ENCODE results near the gene TESPA1.

TESPA1 gene

GRCh38 chr12:54983536-54984101 lies 943 bp downstream of the TESPA1 start:
- DNase-seq (ENCODE audit: low spot score) = no peak

DNA sequence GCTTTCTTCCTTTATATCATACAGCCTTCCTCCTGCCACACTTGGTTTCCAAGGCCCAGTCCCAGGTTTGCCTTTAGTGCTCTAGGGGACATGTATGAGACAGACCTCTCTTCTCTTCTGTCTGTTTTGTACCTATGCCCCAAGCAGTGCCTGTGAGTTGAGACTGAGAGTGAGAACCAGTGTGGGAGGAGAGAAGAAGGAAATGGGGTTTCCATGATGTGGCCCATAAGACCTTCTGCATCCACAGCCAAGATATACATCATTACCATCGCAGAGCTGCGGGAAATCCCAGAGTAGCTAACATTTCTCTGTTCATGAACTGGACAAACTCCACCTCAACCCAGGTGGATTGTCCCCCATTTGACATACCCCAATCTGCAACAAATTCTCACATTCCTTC lies 2.8 kb downstream of the TESPA1 start:
- no peak for DNase-seq (ENCODE audit: low spot score)

DNA sequence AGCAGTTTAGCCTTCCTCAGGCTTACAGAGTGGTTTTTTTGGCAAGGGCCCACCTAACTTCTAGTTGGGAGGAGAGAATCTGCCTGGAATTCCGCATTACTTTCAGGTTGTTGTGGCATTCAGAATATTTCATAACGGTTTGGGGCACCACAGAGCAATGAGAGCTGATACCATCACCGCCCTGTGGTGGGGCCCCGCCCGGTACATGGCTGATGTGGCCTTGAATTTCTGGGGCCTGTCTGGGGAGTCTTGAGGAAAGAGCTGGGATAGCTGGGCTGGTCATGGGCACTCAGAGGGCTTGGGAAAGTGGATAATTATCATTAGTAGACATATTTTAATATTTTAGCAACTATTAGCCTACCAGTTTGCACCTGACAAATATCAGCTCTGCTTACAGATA lies 4.2 kb downstream of the TESPA1 start:
- DNase-seq (ENCODE audit: low spot score) = no peak

DNA sequence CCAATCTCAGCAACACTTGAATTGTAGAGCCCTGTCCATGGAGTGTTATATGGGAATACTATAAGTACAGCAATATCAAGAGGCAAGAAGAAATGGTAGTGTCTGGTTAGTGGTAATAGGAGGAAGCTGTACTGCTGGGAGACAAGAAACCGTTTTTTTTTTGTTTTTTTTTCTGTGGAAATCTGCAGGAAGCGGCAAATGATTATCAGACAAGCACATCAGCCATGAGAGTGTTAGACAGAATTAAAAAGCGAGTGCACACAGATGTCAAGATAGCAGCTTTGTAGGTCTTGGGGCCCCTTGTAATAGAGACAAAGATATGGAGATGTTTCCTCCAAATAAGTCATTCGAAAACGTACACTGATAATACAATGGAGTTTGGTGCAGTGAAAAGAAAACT lies 6.7 kb downstream of the TESPA1 start:
- DNase-seq (ENCODE audit: low spot score) = no peak

- DNase-seq (ENCODE audit: low spot score) = no peak
These were observed 7.4 kb downstream of the TESPA1 start for GRCh38 chr12:54977155-54977554.

GRCh38 chr12:54975875-54976274 lies 8.7 kb downstream of the TESPA1 start:
- DNase-seq (ENCODE audit: low spot score) = no peak

- no peak for DNase-seq (ENCODE audit: low spot score)
These were observed 9.3 kb downstream of the TESPA1 start for GRCh38 chr12:54975272-54975671.

DNA sequence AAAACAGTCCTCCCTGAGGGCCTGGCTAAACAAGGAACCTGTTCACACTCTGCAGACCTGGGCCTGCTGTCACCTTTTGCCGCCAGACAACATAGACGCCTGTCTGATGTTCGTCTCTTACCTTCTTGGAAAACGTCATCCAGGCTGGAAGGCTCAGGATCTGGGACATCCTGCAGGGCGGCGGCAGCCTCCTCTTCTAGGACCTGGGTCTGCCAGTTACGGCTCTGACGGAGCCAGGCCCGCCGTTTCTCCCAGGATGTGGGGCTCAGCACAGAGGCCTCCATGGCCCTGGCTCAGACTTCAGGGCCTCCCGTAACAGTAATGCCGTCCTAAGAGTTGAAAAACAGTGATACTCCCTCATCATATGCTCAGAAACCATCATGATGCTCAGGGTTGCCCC lies 10.3 kb downstream of the TESPA1 start:
- no peak for DNase-seq (ENCODE audit: low spot score)

DNA sequence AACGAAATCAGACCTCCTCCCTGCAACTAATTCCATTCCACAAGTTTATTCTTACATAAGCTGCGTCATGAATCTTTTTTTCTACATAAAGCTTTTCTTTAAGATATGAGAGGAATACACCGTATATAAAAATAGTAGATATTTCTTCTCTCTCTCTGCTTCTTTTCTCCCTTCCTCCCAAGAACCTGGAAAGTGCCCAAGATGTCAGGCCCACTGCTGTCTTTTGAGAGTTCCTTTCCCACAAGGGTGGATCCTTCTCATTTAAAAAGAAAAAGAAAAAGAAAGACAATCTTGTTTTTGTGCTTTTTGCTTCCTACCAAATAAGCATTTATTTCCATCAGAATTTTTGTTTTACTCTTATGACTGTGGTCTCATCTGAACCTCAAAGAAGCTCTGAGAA lies 11.0 kb downstream of the TESPA1 start:
- DNase-seq (ENCODE audit: low spot score) = no peak

GRCh38 chr12:54970741-54971140 lies 13.8 kb downstream of the TESPA1 start:
- no peak for DNase-seq (ENCODE audit: low spot score)

DNA sequence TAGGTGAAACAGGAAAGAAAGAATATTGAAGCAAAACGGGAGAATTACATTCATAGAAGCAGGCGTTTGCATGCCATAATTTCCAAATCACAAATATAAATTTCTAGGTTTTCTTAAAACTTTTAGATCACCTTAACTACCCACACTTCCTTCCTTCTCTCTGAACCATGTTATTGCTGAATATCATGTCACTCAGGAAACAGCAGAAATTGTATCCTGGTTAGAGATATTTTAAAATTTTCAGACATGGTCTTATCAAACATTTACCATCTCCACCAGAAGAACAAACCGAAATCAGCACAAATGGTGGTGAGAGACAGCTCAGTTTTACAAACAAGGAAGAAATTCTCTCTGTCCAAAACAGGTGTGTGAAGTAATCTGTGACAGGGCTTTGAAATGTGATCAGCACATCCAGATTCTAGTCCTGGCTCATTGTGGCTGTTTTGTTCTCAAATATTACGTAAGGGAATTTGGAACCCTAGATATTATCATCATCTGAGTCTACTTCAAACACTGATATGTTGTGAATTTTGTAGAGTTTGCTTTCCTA lies 16.3 kb downstream of the TESPA1 start:
- DNase-seq (ENCODE audit: low spot score) = no peak

DNA sequence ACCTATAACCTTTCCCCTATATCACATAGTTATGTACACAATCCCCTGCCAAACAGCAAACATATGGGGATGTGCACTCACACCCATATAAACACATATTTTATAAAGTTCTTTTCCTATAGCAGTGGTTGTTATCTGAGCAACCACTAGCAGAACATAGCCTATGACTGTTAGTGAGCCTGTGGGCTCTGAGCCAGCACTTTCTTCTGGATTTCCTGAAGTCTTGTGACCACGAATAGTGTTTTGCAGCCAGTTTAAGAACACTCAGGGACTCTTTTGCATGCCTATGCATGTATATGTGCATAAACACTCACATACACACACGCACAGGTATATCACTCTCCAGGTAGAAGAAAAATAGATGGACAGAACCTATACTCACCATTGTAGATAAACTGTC lies 17.1 kb downstream of the TESPA1 start:
- no peak for DNase-seq (ENCODE audit: low spot score)

- DNase-seq (ENCODE audit: low spot score) = no peak
These were observed 23.4 kb downstream of the TESPA1 start for GRCh38 chr12:54961190-54961589.

DNA sequence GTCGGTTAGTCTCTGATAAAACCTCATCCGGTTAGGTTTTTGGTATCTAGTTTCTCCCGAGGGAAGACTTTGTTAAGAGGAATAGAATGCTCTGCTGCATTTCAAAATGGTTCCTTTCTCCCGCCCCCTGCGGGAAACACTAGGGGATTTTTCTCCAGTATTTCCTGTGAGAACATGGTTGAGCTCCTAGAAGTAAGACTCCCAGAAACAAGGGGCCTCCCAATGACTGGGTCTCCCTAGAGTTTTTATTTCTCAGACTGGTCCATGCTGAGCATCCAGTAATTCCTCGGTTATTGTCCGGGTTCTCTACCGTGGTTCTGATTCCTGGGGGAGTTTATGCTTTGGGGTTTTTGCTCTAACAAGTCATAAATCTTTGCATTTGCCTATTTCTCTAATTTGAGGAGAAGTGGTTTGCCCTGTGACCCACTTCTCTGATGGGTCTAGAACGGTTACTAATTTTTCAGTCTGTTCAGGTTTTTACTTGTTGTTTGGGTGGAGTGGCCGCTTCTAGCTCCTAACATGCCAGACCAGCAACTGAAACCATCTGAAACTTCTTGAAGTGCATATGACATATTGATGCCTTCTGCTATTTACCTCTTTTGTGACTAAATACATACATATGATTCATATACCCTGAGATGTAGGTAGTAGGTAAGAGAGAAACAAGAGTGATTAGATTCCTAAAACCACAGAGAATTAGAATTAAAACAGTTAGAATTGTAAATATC lies 25.1 kb downstream of the TESPA1 start:
- DNase-seq (ENCODE audit: low spot score) = no peak

DNA sequence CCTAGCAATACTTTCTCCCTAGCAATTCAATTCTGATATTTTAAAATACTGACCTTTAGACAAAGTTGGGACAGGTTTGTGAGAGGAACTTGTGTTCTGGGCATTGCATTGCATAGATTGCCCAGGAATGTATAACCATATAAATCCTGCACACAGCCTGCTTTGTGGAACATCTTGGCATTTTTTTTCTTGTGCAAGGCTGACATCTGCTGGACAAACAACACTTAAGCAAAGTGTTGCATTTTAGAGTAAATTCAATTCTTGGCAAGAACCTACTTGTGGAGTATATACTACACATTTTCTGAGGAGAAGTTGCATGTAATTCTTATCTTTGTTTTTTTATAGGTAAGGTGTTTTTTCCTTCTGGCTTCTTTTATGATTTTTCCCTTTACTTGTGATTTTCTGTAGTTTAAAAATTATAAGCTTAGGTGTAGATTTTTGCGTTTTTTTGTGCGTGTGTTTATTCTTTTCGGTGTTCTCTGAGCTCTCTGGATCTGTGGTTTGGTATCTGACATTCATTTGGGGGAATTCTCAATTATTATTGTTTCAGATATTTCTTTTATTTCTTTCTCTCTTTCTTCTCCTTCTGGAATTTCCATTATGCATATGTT lies 26.4 kb downstream of the TESPA1 start:
- DNase-seq (ENCODE audit: low spot score) = peak; percentile 74

DNA sequence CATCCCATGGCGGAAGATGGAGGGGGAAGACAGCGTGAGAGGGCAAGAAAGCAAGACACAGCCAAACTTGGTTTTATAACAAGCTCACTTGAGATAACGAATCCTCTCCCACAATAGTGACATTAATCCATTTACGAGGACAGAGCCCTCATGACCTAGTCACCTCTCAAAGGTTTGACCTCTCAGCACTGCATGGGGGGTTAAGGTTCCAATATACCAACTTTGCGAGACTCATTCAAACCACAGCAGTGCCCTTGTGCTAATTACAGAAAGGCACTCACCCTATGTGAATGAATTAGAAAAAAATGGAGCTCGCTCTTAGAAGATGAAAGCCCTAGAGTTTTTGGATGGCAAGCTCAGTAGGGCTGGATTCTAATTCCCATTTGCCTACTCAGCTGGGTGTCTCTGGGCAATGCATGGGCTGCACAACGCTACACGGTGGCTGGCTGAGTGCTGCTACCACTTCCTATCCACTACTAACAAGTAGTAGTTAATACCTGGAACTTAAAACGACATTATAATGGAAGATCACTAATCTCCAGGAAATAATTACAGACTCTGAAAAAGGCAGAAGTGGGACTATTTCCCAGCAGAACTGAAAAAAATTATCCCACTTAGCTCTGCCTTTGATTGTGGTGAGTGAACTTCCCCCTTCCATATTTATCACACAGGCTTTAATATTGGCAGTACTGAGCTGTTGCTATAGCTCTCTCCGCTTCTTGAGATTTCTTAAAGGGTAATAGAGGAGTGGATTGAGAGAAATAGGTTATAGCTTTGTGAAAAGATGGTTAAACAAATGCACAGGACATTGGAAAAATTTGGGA lies 27.5 kb downstream of the TESPA1 start:
- no peak for DNase-seq (ENCODE audit: low spot score)

DNA sequence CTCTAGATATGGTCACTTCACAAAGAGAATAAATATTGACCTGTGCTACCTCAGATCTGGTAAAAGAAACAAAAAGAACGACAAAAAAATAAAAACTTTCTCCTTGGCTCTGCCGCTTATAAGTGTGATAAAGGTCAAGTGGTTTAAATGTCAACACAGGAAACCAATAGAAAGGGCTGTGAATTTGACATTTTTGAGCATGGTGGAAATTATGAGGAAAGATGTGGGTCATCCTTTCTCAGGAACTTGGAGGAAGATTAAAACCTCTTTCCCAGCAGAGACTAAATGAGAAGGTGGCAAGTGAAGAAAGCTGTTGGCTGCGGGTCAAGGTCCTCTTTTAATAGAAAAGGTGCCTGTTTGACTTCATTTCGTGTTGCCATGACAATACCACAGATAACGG lies 28.2 kb downstream of the TESPA1 start:
- DNase-seq (ENCODE audit: low spot score) = no peak

DNA sequence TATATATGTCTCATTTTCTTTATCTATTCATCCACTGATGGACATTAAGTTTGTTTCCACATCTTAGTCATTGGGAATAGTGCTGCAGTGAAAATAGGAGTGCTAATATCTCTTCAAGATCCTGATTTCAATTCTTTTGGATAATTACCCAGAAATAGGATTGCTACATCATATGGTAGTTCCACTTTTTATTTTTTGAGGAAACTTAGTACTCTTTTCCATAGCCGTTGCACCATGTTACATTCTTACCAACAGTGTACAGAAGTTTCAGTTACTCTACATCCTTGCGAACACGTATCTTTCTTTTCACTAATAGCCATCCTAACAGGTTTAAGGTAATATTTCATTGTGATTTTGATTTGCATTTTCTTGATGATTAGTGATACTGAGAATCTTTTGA lies 29.8 kb downstream of the TESPA1 start:
- no peak for DNase-seq (ENCODE audit: low spot score)

DNA sequence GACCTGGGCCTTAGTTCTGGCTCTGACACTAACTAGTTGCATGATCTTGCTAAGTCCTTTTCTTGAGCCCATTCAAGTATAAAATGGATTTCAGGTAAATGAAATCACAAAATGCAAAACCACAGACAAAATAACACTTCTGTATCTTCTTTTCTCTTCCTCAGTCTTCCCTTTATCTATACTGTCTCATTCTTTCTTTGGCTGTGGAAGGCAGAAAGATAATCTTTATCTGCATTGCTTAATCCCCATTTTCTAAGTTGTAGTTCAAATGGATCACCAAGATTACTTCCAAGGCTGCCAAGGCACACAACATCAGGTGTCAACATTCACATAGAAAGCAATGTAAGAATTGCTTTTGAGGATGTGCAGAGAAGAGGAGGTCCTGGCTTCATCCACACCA lies 30.3 kb downstream of the TESPA1 start:
- no peak for DNase-seq (ENCODE audit: low spot score)

DNA sequence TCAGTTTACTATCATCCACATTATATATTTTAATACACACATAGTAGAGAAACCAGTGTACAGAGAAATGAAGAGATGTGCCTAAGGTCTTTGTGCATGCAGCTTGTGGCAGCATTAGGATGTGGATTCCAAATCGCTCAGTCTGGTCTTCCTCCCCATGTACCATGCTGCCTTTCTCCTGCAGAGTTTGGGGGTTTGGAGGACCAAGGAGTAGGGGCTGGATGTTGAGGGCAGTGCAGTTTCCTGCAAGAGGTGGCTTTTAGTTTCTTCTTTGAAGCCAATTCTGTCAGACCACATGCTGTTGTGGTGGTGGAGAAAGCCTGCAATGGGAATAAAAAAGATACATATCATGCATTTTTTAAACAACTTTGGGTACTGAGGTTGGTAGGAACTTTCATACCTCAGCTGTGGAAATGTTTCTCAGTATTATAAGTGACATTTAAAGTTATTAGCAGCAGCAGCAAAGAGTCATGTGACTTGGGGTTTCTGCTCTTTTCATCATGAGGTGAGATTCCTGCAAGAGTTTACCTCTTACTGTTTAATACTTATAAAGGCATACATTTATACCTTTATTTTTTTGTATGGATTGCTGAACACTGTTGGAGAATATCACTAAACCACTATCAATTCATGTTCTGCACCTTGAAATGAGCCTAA lies 34.4 kb downstream of the TESPA1 start:
- DNase-seq (ENCODE audit: low spot score) = no peak

DNA sequence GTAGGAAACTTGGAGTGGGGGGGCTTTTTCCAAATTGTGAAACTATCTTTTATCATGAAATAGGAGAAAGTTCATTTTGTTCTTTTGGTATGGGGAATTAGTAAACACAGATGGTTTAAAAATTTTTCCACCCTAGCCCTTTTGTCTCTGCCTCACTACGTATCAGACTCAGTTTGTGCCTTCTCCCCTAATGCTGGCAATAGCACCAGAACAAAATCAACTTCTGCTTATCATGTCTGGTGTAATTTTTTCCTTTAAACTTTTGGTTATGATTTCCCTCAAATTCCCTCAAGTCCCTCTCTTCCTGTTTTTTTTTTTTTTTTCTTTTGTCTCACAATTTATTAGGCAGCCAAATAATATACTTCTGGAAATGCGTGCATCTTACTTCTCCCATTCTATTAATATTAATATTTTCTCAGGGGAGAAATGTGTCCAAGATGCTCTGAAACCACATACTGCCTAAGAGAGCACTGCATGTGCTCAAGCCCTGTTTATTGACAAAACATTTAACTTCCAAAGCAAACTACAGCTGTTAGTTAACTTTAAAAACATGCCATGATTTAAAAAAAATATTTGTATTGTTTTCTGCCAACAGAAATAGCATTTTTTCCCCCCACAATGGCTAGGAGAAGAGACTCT lies 35.4 kb downstream of the TESPA1 start:
- no peak for DNase-seq (ENCODE audit: low spot score)

DNA sequence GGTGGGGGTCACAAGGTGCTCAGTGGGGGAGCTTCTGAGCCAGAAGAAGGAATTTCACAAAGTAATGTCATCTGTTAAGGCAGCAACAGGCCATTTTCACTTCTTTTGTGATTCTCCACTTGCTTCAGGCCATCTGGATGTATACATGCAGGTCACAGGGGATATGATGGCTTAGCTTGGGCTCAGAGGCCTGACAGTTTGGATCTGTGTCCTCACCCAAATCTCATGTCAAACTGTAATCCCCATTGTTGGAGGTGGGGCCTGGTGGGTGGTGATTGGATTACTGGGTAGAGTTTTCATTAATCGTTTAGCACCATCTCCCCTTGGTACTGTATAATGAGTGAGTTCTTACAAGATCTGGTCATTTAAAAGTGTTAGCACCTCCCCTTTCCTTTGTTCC lies 36.4 kb downstream of the TESPA1 start:
- no peak for DNase-seq (ENCODE audit: low spot score)
